ENCODE data around the gene ZNF576. TPM values are rescaled to one million over a fixed set of nuclear protein-coding genes. Genes with fewer than 3 reads are reported as not detected.
"Not testable (repeated sequence)": the region's sequence is repeated elsewhere in the genome, so short reads cannot be mapped to it uniquely, and the experiment has no call there.

Gene ZNF576, protein sequence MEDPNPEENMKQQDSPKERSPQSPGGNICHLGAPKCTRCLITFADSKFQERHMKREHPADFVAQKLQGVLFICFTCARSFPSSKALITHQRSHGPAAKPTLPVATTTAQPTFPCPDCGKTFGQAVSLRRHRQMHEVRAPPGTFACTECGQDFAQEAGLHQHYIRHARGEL
- 13.5 TPM for polyA plus RNA-seq
- long read RNA-seq, donor 1, partial matches to known transcripts: 0 of 2 reads
- long read RNA-seq, donor 1, other reads (novel, unspliced or antisense): 0 of 2 reads
- long read RNA-seq, donor 2, transcript ZNF576-201 (3 exons, 2,566 nt): major isoform, 7 of 13 reads
- long read RNA-seq, donor 2, partial matches to known transcripts: 0 of 13 reads
- long read RNA-seq, donor 2, other reads (novel, unspliced or antisense): 0 of 13 reads
- long read RNA-seq, donor 3, transcript ZNF576-201 (3 exons, 2,566 nt): major isoform, 11 of 12 reads
- long read RNA-seq, donor 3, partial matches to known transcripts: 0 of 12 reads
- long read RNA-seq, donor 3, other reads (novel, unspliced or antisense): 0 of 12 reads
- long read RNA-seq, donor 4, partial matches to known transcripts: 0 of 1 reads
- long read RNA-seq, donor 4, other reads (novel, unspliced or antisense): 0 of 1 reads
- long read RNA-seq, donor 5, partial matches to known transcripts: 0 of 5 reads
- long read RNA-seq, donor 5, other reads (novel, unspliced or antisense): 0 of 5 reads
- long read RNA-seq, donor 6, partial matches to known transcripts: 0 of 6 reads
- long read RNA-seq, donor 6, other reads (novel, unspliced or antisense): 0 of 6 reads
- long read RNA-seq, donor 7, partial matches to known transcripts: 0 of 6 reads
- long read RNA-seq, donor 7, other reads (novel, unspliced or antisense): 0 of 6 reads
- long read RNA-seq, donor 8, transcript ZNF576-201 (3 exons, 2,566 nt): major isoform, 8 of 9 reads
- long read RNA-seq, donor 8, partial matches to known transcripts: 0 of 9 reads
- long read RNA-seq, donor 8, other reads (novel, unspliced or antisense): 0 of 9 reads
- long read RNA-seq, donor 9, partial matches to known transcripts: 0 of 3 reads
- long read RNA-seq, donor 9, other reads (novel, unspliced or antisense): 0 of 3 reads
- long read RNA-seq, donor 10, partial matches to known transcripts: 0 of 6 reads
- long read RNA-seq, donor 10, other reads (novel, unspliced or antisense): 0 of 6 reads
- long read RNA-seq, donor 11, transcript ZNF576-201 (3 exons, 2,566 nt): major isoform, 5 of 9 reads
- long read RNA-seq, donor 11, partial matches to known transcripts: 0 of 9 reads
- long read RNA-seq, donor 11, other reads (novel, unspliced or antisense): 0 of 9 reads

DNA sequence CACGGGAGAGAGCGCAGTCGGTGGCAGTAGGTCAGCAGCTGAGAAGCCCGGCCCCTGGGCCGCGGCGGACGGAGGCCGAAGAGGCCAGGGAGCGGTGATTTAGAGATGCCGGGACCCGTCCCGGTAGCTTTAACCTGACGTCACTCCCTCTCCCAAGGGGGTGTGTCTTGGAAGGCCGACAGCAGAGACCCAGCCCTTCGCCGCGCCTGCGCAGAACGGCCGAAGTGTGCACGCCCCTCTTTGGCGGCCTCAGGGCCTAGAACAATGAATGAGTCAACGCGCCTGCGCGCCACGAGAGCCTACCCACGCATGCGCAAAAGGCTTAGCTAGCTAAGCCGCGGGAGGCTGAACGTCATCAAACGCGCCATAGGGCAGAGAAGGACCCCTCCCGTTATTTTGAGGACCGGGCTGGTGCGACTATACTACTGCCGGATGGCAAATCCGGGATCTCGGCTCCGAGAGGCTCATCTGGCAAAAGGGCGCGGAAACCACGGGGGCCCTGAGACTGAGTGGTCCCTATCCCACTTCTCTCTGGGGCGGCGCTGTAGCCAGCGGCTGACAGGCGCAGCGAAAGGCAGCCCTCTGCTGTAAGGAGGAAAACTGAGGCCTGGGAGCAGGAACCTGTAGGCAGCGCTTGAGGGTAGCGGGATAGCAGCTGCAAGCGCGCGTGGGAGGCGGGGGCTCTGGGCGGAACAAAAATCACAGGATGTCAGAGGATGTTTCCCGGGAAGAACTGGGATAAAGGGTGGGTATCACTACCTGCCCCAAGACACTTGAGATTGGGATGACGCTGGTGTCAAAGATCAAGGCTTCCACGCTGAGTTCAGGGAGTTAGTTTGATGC is at the start of gene ZNF576, which contains the start of gene IRGQ:
ZNF576 (plus strand) TSS at position 597 of the 843 bp plus-strand sequence. CDS start 514 bp downstream, outside the sequence.
IRGQ (minus strand) TSS at position 136 of the 843 bp plus-strand sequence. CDS start 796 bp downstream, outside the sequence.
- H3K9me3 ChIP-seq (ENCODE audit: control insufficient read depth, low read depth, low read length): peaks cover 4% of the 10 kb centered on the region
- H3K4me3 ChIP-seq (ENCODE audit: low read length): peak within 1 kb of the TSS; percentile 74
- H3K4me1 ChIP-seq (ENCODE audit: control insufficient read depth, insufficient read depth, low read length): peaks cover 24% of the 10 kb centered on the region
- peak; percentile 100 for DNase-seq
- peaks cover 37% of the 10 kb centered on the region for H3K36me3 ChIP-seq (ENCODE audit: control insufficient read depth, insufficient read depth, low read length)
- WGBS (ENCODE audit: insufficient coverage, low lambda C conversion rate): no CpG with 5 or more reads among the region's 60 CpGs
- H3K27ac ChIP-seq (ENCODE audit: low read length): peak within 1 kb of the TSS; percentile 91
- no peaks in the 10 kb centered on the region for H3K27me3 ChIP-seq (ENCODE audit: control insufficient read depth, insufficient read depth, low read length)

DNA sequence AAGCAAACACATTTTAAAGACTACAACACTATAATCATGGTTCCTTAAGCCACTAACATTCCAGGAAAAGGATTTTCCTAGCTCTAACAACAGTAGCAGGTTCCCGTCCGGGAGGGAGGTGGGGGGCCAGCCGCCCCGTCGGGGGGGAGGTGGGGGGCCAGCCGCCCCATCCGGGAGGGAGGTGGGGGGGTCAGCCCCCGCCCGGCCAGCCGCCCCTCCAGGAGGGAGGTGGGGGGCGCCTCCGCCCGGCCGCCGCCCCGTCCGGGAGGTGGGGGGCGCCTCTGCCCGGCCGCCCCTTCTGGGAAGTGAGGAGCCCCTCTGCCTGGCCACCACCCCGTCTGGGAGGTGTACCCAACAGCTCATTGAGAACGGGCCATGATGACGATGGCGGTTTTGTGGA is 48.5 kb upstream of the ZNF576 start:
- no CpG with 5 or more reads among the region's 24 CpGs for WGBS (ENCODE audit: insufficient coverage, low lambda C conversion rate)
- H3K27ac ChIP-seq (ENCODE audit: low read length): not testable (repeated sequence)

DNA sequence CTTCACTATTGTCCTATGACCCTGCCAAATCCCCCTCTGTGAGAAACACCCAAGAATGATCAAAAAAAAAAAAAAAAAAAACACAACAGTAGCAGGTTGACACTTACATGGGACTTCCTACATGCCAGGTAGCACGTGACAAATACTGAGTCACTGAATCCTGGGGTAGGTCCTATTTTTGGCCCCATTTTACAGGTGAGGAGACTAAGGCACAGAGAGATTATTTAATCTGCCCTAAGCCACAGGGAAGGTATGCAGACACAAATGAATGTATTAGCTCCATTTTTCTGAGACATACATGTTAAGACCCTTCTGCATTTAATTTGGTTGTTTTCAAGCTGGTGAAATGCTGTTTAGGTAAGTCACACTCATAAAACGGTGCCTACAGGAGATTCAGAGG is 47.7 kb upstream of the ZNF576 start:
- DNase-seq: no peak
- 100% methylated on average over 1 of the region's 2 CpGs for WGBS (ENCODE audit: insufficient coverage, low lambda C conversion rate)
- H3K36me3 ChIP-seq (ENCODE audit: control insufficient read depth, insufficient read depth, low read length): peaks cover 58% of the 10 kb centered on the region

More for the DNA sequence above, 48.5 kb upstream of the ZNF576 start:
- not testable (repeated sequence) for H3K4me1 ChIP-seq (ENCODE audit: control insufficient read depth, insufficient read depth, low read length); H3K27me3 ChIP-seq (ENCODE audit: control insufficient read depth, insufficient read depth, low read length); H3K9me3 ChIP-seq (ENCODE audit: control insufficient read depth, low read depth, low read length); H3K4me3 ChIP-seq (ENCODE audit: low read length); DNase-seq
- H3K36me3 ChIP-seq (ENCODE audit: control insufficient read depth, insufficient read depth, low read length): peaks cover 56% of the 10 kb centered on the region

DNA sequence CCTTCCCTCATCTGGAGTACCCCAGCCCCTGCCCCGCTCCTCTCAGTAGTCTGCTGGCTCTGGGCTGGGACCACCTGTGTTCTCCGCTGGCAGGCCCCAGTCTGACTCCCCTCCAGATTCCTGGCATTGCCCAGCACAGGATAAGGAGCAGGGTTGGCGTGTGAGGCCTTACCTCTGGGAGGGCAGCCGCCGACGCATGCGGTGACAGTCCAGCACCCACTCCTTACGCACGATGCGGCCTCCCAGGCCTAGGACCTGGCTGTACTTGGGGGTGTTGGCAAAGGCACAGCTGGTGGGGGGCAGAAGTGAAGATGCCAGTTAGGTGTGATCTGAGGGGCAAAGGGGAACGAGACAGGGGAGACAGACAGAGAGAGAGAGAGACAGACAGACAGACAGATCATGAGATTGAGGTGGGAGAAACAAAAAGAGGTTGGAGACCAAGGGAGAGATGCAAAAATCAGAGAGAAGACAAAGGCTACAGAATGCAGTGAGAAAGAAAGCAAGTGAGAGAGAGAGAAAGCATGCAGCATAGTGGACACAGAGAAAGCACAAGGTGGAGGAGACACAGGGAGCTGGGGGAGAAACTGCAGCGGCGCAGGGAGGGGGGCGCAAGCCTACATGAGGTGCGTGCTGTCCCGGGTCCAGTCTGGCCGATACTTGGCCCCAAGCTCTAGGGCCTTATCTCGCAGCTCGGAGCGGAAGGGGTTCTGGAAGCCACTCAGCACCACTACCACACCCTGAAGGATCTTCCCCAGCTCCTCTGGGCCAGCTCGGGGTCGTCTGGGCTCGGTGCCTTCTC is 44.8 kb upstream of the ZNF576 start:
- no peaks in the 10 kb centered on the region for H3K9me3 ChIP-seq (ENCODE audit: control insufficient read depth, low read depth, low read length)
- H3K27me3 ChIP-seq (ENCODE audit: control insufficient read depth, insufficient read depth, low read length): no peaks in the 10 kb centered on the region
- no peak for DNase-seq
- WGBS (ENCODE audit: insufficient coverage, low lambda C conversion rate): 0% methylated on average over 1 of the region's 23 CpGs
- peaks cover 55% of the 10 kb centered on the region for H3K36me3 ChIP-seq (ENCODE audit: control insufficient read depth, insufficient read depth, low read length)
- H3K4me3 ChIP-seq (ENCODE audit: low read length): no peak overlapping the region
- H3K4me1 ChIP-seq (ENCODE audit: control insufficient read depth, insufficient read depth, low read length): no peaks in the 10 kb centered on the region
- H3K27ac ChIP-seq (ENCODE audit: low read length): no peak overlapping the region

More for the DNA sequence above, 47.7 kb upstream of the ZNF576 start:
- H3K27me3 ChIP-seq (ENCODE audit: control insufficient read depth, insufficient read depth, low read length): no peaks in the 10 kb centered on the region
- no peak overlapping the region for H3K4me3 ChIP-seq (ENCODE audit: low read length)
- H3K27ac ChIP-seq (ENCODE audit: low read length): no peak overlapping the region
- no peaks in the 10 kb centered on the region for H3K4me1 ChIP-seq (ENCODE audit: control insufficient read depth, insufficient read depth, low read length)
- H3K9me3 ChIP-seq (ENCODE audit: control insufficient read depth, low read depth, low read length): no peaks in the 10 kb centered on the region

DNA sequence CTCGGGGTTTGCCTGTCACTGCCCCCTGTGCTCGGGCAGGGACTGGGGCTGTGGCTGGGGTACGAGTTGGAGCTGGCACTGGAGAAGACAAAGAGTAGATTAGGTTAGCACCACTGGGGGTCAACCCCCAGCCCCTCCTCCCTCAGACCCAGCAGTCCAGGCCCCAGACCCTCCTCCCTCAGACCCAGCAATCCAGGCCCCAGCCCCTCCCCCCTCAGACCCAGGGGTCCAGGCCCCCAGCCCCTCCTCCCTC is 44.3 kb upstream of the ZNF576 start:
- no peak for DNase-seq
- Histone ChIP-seq H3K27me3 (ENCODE audit: control insufficient read depth, insufficient read depth, low read length) (no peaks in the 10 kb centered on the region), H3K36me3 (ENCODE audit: control insufficient read depth, insufficient read depth, low read length) (peaks cover 53% of the 10 kb centered on the region), H3K4me1 (ENCODE audit: control insufficient read depth, insufficient read depth, low read length) (no peaks in the 10 kb centered on the region), H3K27ac (ENCODE audit: low read length) (no peak overlapping the region), H3K9me3 (ENCODE audit: control insufficient read depth, low read depth, low read length) (no peaks in the 10 kb centered on the region), H3K4me3 (ENCODE audit: low read length) (no peak overlapping the region)
- no CpG with 5 or more reads among the region's 3 CpGs for WGBS (ENCODE audit: insufficient coverage, low lambda C conversion rate)

DNA sequence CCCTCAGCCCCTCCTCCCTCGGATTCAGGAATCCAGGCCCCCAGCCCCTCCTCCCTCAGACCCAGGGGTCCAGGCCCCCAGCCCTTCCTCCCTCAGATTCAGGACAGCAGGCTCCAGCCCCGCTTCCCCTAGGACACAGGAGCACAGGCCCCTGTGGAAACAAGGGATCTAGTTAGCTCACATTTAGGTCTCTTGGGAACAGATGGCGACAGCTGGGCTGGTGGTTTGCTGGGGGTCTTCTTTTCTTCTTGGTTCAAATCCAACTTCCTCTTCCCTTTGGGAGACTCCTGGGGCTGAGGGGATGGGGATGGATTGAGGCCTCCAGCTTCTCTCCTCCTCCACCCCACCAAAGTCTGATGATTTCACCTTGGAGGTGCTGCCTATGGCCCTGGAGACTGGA is 43.8 kb upstream of the ZNF576 start:
- H3K36me3 ChIP-seq (ENCODE audit: control insufficient read depth, insufficient read depth, low read length): peaks cover 57% of the 10 kb centered on the region
- no peaks in the 10 kb centered on the region for H3K9me3 ChIP-seq (ENCODE audit: control insufficient read depth, low read depth, low read length)
- DNase-seq: no peak
- H3K27ac ChIP-seq (ENCODE audit: low read length): no peak overlapping the region
- no peaks in the 10 kb centered on the region for H3K4me1 ChIP-seq (ENCODE audit: control insufficient read depth, insufficient read depth, low read length)
- H3K4me3 ChIP-seq (ENCODE audit: low read length): no peak overlapping the region
- no peaks in the 10 kb centered on the region for H3K27me3 ChIP-seq (ENCODE audit: control insufficient read depth, insufficient read depth, low read length)
- no CpG with 5 or more reads among the region's 3 CpGs for WGBS (ENCODE audit: insufficient coverage, low lambda C conversion rate)

DNA sequence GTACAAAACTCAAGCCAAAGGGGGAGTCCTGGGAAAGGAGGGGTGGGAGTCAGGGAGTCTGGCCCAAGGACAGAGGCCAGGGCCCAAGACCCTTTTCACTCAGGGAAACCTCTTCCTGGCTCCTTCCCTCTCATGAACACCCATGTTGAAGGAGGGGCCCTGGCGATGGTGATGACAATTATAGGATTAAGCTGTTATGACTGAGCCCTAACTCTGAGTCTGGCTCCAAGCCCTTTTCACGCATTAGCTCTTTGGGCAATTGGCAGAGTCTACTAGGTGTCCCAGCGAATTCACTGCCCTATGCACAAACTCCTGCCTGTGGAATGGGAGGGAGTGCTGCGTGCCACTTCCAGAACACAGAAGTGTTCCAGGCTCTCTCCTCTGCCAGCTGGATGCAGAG is 42.7 kb upstream of the ZNF576 start:
- WGBS (ENCODE audit: insufficient coverage, low lambda C conversion rate): no CpG with 5 or more reads among the region's 4 CpGs
- Histone ChIP-seq H3K27me3 (ENCODE audit: control insufficient read depth, insufficient read depth, low read length) (no peaks in the 10 kb centered on the region), H3K4me3 (ENCODE audit: low read length) (no peak overlapping the region), H3K36me3 (ENCODE audit: control insufficient read depth, insufficient read depth, low read length) (peaks cover 62% of the 10 kb centered on the region), H3K27ac (ENCODE audit: low read length) (no peak overlapping the region), H3K9me3 (ENCODE audit: control insufficient read depth, low read depth, low read length) (no peaks in the 10 kb centered on the region), H3K4me1 (ENCODE audit: control insufficient read depth, insufficient read depth, low read length) (no peaks in the 10 kb centered on the region)
- no peak for DNase-seq

DNA sequence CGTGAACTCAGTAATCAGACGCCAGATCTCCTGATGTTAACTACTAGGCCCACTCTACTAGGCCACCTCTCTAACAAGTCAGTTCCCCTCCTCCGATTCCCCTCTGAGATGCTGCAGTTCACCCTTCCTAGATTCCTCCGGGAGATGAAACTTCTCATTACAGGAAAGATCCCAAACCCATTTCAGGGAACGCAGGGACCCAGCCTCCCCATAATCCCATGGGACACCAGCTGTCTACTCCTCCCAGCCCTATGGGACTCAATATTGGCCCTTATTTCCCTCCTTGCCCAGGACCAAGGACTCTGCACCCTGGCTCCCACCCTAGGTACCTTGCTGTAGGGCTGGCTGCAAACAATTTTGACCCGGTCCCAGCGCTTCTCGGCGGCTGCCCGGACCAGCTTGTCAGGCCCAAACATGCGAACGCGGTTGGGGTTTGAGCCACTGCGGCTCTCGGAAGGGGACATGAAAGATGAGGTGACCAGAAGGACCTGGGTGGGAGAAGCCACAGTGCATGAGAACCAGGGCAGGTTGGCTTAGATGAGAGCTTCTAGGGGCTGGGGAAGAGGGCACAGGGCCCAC is 42.0 kb upstream of the ZNF576 start:
- H3K4me3 ChIP-seq (ENCODE audit: low read length): no peak overlapping the region
- peaks cover 62% of the 10 kb centered on the region for H3K36me3 ChIP-seq (ENCODE audit: control insufficient read depth, insufficient read depth, low read length)
- H3K27ac ChIP-seq (ENCODE audit: low read length): no peak overlapping the region
- H3K4me1 ChIP-seq (ENCODE audit: control insufficient read depth, insufficient read depth, low read length): no peaks in the 10 kb centered on the region
- H3K27me3 ChIP-seq (ENCODE audit: control insufficient read depth, insufficient read depth, low read length): no peaks in the 10 kb centered on the region
- H3K9me3 ChIP-seq (ENCODE audit: control insufficient read depth, low read depth, low read length): no peaks in the 10 kb centered on the region
- DNase-seq: no peak
- no CpG with 5 or more reads among the region's 15 CpGs for WGBS (ENCODE audit: insufficient coverage, low lambda C conversion rate)

All from large intestine (tissue), 12 donors.